B cell (primary cell): Measurements from ENCODE around the gene KLF7. TPM values are rescaled to one million over a fixed set of nuclear protein-coding genes. Genes with fewer than 3 reads are reported as not detected.

Source experiments
- ATAC-seq: fragments of 200-7000 bp; cut with Tn5 transposase; one replicate; pipeline ENCODE4 v1.10.0; 2021; ENCODE audit warnings: low read depth, mild to moderate bottlenecking, moderate number of reproducible peaks, moderate library complexity
- CTCF ChIA-PET: fragments of 350-600 bp; sonication (Branson Sonifier 250); formaldehyde crosslinking; loops from one replicate; lab custom pipeline; 2021; ENCODE audit warnings: antibody characterized with exemption, inconsistent platforms; lab: Charles Lee
- POLR2A ChIA-PET: fragments of 350-600 bp; sonication (Branson Sonifier 250); formaldehyde crosslinking; loops from one replicate; lab custom pipeline; 2021; ENCODE audit warnings: antibody characterized with exemption; lab: Charles Lee
- DNase-seq: peaks from one replicate; pipeline ENCODE4 v3.0.0; 2013
- H2AFZ ChIP-seq: 2 replicates; pipeline ENCODE4 v1.6.1; 2012; ENCODE audit warnings: mild to moderate bottlenecking, low read depth, low read length; ENCODE audit not compliant: insufficient read depth, poor library complexity, severe bottlenecking
- H3K27ac ChIP-seq, 2 donors: 1 replicate in 1 of 2; 2 replicates in 1 of 2; pipeline ENCODE4 v1.5.1; 2012 to 2013; ENCODE audit warnings: low read length in 2 of 2, mild to moderate bottlenecking in 2 of 2, moderate library complexity in 1 of 2
- H3K27me3 ChIP-seq, 4 experiments: fragments of 200-600 bp in 1 of 4; sonication (generic) in 1 of 4; replicated peaks in 1 of 4; 1 replicate in 2 of 4; 2 replicates in 2 of 4; pipeline versions ENCODE4 v1.6.1 to v1.7.0; 2013 to 2016; ENCODE audit warnings: low read length in 3 of 4, mild to moderate bottlenecking in 2 of 4, mixed read lengths in 1 of 4, moderate library complexity in 1 of 4; ENCODE audit not compliant: insufficient read depth in 4 of 4, control insufficient read depth in 3 of 4; ENCODE audit errors: control extremely low read depth in 1 of 4
- H3K36me3 ChIP-seq, 2 experiments: replicated peaks in 1 of 2; 1 replicate in 1 of 2; 2 replicates in 1 of 2; pipeline versions ENCODE4 v1.6.1 to v1.7.1; 2013; ENCODE audit warnings: low read length in 1 of 2; ENCODE audit not compliant: insufficient read depth in 2 of 2, control insufficient read depth in 1 of 2; ENCODE audit errors: control extremely low read depth in 1 of 2, extremely low read depth in 1 of 2
- H3K4me1 ChIP-seq, 2 donors: fragments of 200-600 bp in 1 of 2; sonication (generic) in 1 of 2; 1 replicate in 1 of 2; 2 replicates in 1 of 2; pipeline versions ENCODE4 v1.5.1 to v1.6.1; 2013 to 2017; ENCODE audit warnings: low read length in 2 of 2; ENCODE audit not compliant: control insufficient read depth in 2 of 2, insufficient read depth in 2 of 2
- H3K4me2 ChIP-seq: replicated peaks from 2 replicates; pipeline ENCODE3; 2012; ENCODE audit warnings: mild to moderate bottlenecking, low read depth, low read length; ENCODE audit not compliant: poor library complexity, severe bottlenecking
- H3K4me3 ChIP-seq, 5 experiments: fragments of 200-600 bp in 1 of 5; sonication (generic) in 1 of 5; 1 replicate in 3 of 5; 2 replicates in 2 of 5; pipeline versions ENCODE4 v1.5.1 to v1.7.0; 2011 to 2016; ENCODE audit warnings: low read length in 4 of 5, mild to moderate bottlenecking in 4 of 5, low read depth in 2 of 5, control low read depth in 1 of 5, moderate library complexity in 1 of 5; ENCODE audit not compliant: insufficient read depth in 1 of 5; ENCODE audit errors: control extremely low read depth in 1 of 5, extremely low read depth in 1 of 5
- H3K79me2 ChIP-seq: fragments of 200-600 bp; sonication (generic); one replicate; pipeline ENCODE4 v1.6.0; 2016; ENCODE audit warnings: low read length; ENCODE audit not compliant: control insufficient read depth, insufficient read depth
- H3K9ac ChIP-seq: fragments of 200-600 bp; sonication (generic); 2 replicates; pipeline ENCODE4 v1.6.1; 2017; ENCODE audit warnings: mild to moderate bottlenecking, low read length, moderate library complexity
- H3K9me3 ChIP-seq, 3 donors: one replicate each; pipeline versions ENCODE4 v1.6.1 to v1.7.1; 2013; ENCODE audit warnings: low read length in 2 of 3; ENCODE audit not compliant: control insufficient read depth in 2 of 3, insufficient read depth in 1 of 3; ENCODE audit errors: control extremely low read depth in 1 of 3
- H4K20me1 ChIP-seq: 2 replicates; pipeline ENCODE4 v1.6.0; 2012; ENCODE audit warnings: mild to moderate bottlenecking, low read length; ENCODE audit not compliant: insufficient read depth, control insufficient read depth, poor library complexity, severe bottlenecking
- H3K27ac Mint-ChIP-seq: one replicate; pipeline ENCODE4 v1.8.0; 2021; ENCODE audit warnings: mixed read lengths
- H3K27me3 Mint-ChIP-seq: one replicate; pipeline ENCODE4 v1.8.0; 2021; ENCODE audit warnings: mixed read lengths
- H3K4me1 Mint-ChIP-seq: one replicate; pipeline ENCODE4 v1.8.0; 2021; ENCODE audit warnings: mixed read lengths
- H3K4me3 Mint-ChIP-seq: one replicate; pipeline ENCODE4 v1.8.0; 2021; ENCODE audit warnings: mixed read lengths
- H3K9me3 Mint-ChIP-seq: one replicate; pipeline ENCODE4 v1.8.0; 2022; ENCODE audit warnings: mixed read lengths; ENCODE audit not compliant: insufficient read depth
- EZH2 ChIP-seq: IDR thresholded peaks from 2 replicates; pipeline ENCODE4 v1.6.1; 2012; ENCODE audit warnings: borderline replicate concordance, low read depth, mild to moderate bottlenecking, moderate library complexity, low read length; ENCODE audit not compliant: insufficient read depth, poor library complexity, severe bottlenecking
- WGBS: methylation state at CpG from one replicate; pipeline ENCODE4 v1.1.5; 2013; ENCODE audit warnings: missing lambda C conversion rate; ENCODE audit not compliant: insufficient coverage; 5-methylcytosine and 5-hydroxymethylcytosine counted together
- intact Hi-C: fragments of 100-400 bp; cut with micrococcal nuclease; formaldehyde crosslinking; loops from one replicate; pipeline ENCODE4 v1.10.0; 2022
- polyA plus RNA-seq: library from polyadenylated mRNA; depleted of rRNA; stranded (reverse); fragments of >200 nt; gene quantifications from 2 replicates; pipeline ENCODE4 v1.2.3, GENCODE V29; 2012
- total RNA-seq, 2 donors: library from RNA; stranded (reverse); fragments of 120-200 nt in 1 of 2; gene quantifications; 1 replicate in 1 of 2; 2 replicates in 1 of 2; pipeline versions ENCODE4 v1.2.3 to v1.2.4, GENCODE V29; 2013 to 2022
- TF ChIP-seq, protein P1 (sequence below): fragments of 200-600 bp; IDR thresholded peaks from one replicate; pipeline ENCODE4 v1.8.0; 2022; ENCODE audit warnings: antibody characterized with exemption, mild to moderate bottlenecking

KLF7 gene
- total and polyA plus RNA-seq, 2 donors (not counting 1 experiment from before 2014, with no cell fraction given) = 46.2 to 93.2 TPM

DNA sequence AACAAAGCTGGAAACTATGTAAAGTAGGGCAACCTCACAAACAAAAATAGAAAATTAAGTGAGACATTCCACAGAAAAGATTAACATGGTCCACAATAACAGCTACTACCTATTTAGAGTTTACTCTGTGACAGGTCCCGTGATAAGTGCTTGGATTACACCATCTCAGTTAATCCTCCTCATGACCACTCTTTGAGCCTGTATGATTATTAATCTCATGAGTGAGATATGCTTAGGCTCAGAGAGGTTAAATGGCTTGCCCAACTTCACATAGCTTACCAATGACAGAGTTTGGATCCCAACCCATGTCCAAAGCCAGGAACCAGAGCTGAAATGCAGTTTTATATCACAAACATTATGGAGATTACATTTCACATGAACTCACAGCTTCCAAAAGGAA, 37.3 kb upstream of the KLF7 start:
- no peaks in the 10 kb centered on the region for H3K4me1 Mint-ChIP-seq
- ChIA-PET POLR2A (no interaction called here), CTCF (no interaction called here)
- ATAC-seq (no peak), DNase-seq (no peak)
- Histone ChIP-seq H3K79me2 (no peaks in the 10 kb centered on the region), H3K9me3 (no peaks in the 10 kb centered on the region), H3K27ac (no peak overlapping the region), H3K27me3 (no peaks in the 10 kb centered on the region), H3K9ac (no peak overlapping the region), H3K4me2 (no peak overlapping the region), H3K4me3 (no peak overlapping the region), H3K4me1 (no peaks in the 10 kb centered on the region), H3K36me3 (no peaks in the 10 kb centered on the region), H2AFZ (no peak overlapping the region), H4K20me1 (no peaks in the 10 kb centered on the region)
- intact Hi-C loops = no loop called here
- H3K27me3 Mint-ChIP-seq = peaks cover 13% of the 10 kb centered on the region
- no peak overlapping the region for H3K4me3 Mint-ChIP-seq
- no peak for TF ChIP-seq EZH2
- H3K27ac Mint-ChIP-seq = no peak overlapping the region
- WGBS = no CpG with 5 or more reads among the region's 1 CpG
- no peaks in the 10 kb centered on the region for H3K9me3 Mint-ChIP-seq

DNA sequence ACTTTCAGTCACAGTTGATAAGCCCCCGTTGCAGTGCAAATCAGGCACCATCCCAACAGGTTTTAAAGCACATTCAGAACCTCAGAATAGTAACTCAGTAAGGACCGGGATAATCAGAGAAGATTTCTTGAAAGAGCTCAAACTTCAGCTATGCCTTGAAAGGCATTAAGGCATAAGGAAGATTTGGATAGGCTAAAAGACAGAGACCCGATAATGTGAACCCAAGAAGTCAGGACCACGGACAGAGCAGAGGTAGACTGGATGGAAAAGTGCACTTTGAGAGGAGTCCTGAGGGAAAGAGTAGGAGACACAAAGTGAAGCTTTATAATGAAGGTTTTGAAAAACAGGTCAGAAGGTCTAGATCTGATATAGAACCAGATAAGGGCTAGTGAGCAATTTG, 36.9 kb upstream of the KLF7 start:
- 52% methylated on average over 4 of the region's 4 CpGs for WGBS
- POLR2A ChIA-PET = no interaction called here

More for the DNA sequence above, 36.9 kb upstream of the KLF7 start:
- Histone ChIP-seq H3K27ac (no peak overlapping the region), H3K9me3 (no peaks in the 10 kb centered on the region), H3K79me2 (no peaks in the 10 kb centered on the region), H2AFZ (no peak overlapping the region), H3K9ac (no peak overlapping the region), H3K4me2 (no peak overlapping the region), H3K4me3 (no peak overlapping the region), H4K20me1 (no peaks in the 10 kb centered on the region), H3K36me3 (no peaks in the 10 kb centered on the region), H3K27me3 (peaks cover 0 to 2% (median under 1%) of the 10 kb centered on the region in 4 experiments), H3K4me1 (no peaks in the 10 kb centered on the region)
- H3K27ac Mint-ChIP-seq = no peak overlapping the region
- no peaks in the 10 kb centered on the region for H3K9me3 Mint-ChIP-seq
- H3K4me3 Mint-ChIP-seq = no peak overlapping the region
- no peaks in the 10 kb centered on the region for H3K4me1 Mint-ChIP-seq
- CTCF ChIA-PET = no interaction called here
- intact Hi-C loops = no loop called here
- H3K27me3 Mint-ChIP-seq = peaks cover 14% of the 10 kb centered on the region
- no peak for ATAC-seq
- TF ChIP-seq, protein P1, sequence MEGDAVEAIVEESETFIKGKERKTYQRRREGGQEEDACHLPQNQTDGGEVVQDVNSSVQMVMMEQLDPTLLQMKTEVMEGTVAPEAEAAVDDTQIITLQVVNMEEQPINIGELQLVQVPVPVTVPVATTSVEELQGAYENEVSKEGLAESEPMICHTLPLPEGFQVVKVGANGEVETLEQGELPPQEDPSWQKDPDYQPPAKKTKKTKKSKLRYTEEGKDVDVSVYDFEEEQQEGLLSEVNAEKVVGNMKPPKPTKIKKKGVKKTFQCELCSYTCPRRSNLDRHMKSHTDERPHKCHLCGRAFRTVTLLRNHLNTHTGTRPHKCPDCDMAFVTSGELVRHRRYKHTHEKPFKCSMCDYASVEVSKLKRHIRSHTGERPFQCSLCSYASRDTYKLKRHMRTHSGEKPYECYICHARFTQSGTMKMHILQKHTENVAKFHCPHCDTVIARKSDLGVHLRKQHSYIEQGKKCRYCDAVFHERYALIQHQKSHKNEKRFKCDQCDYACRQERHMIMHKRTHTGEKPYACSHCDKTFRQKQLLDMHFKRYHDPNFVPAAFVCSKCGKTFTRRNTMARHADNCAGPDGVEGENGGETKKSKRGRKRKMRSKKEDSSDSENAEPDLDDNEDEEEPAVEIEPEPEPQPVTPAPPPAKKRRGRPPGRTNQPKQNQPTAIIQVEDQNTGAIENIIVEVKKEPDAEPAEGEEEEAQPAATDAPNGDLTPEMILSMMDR = no peak
- TF ChIP-seq EZH2 = no peak
- DNase-seq = no peak
